ENCODE measurements around the gene IL21. TPM values are rescaled to one million over a fixed set of nuclear protein-coding genes. Genes with fewer than 3 reads are reported as not detected.

Gene IL21
- total and polyA plus RNA-seq, 7 donors: 0.04 TPM; not detected in 6

- no peaks in the 10 kb centered on the region for H3K36me3 ChIP-seq (ENCODE audit: insufficient read depth in 1 of 2, low read depth in 1 of 2)
- H3K4me3 ChIP-seq: no peak overlapping the region
- 74 to 84% (median 82%) methylated on average over 3 of the region's 3 CpGs for WGBS, 3 donors
- ATAC-seq (no peak), DNase-seq (no peak)
- intact Hi-C loops (cut with DNase I): no loop called here
- no peaks in the 10 kb centered on the region for H3K4me1 ChIP-seq
- no peaks in the 10 kb centered on the region for H3K9me3 ChIP-seq
- H3K27ac ChIP-seq: no peak overlapping the region
- H3K27me3 ChIP-seq (ENCODE audit: insufficient read depth in 3 of 3, low read length in 2 of 3): no peaks in the 10 kb centered on the region
- TF ChIP-seq, protein P1, sequence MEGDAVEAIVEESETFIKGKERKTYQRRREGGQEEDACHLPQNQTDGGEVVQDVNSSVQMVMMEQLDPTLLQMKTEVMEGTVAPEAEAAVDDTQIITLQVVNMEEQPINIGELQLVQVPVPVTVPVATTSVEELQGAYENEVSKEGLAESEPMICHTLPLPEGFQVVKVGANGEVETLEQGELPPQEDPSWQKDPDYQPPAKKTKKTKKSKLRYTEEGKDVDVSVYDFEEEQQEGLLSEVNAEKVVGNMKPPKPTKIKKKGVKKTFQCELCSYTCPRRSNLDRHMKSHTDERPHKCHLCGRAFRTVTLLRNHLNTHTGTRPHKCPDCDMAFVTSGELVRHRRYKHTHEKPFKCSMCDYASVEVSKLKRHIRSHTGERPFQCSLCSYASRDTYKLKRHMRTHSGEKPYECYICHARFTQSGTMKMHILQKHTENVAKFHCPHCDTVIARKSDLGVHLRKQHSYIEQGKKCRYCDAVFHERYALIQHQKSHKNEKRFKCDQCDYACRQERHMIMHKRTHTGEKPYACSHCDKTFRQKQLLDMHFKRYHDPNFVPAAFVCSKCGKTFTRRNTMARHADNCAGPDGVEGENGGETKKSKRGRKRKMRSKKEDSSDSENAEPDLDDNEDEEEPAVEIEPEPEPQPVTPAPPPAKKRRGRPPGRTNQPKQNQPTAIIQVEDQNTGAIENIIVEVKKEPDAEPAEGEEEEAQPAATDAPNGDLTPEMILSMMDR (IDR thresholded peaks at IDR 0.05): no peak
Measured at GRCh38 chr4:122636697-122637096, 15.8 kb upstream of the IL21 start.

- TF ChIP-seq, protein P1 (IDR thresholded peaks at IDR 0.05): no peak
- no peaks in the 10 kb centered on the region for H3K36me3 ChIP-seq (ENCODE audit: insufficient read depth in 1 of 2, low read depth in 1 of 2)
- H3K4me1 ChIP-seq: no peaks in the 10 kb centered on the region
- H3K9me3 ChIP-seq: no peaks in the 10 kb centered on the region
- 43 to 52% (median 49%) methylated on average over 3 of the region's 3 CpGs for WGBS, 3 donors
- no peak for DNase-seq
- no peak for ATAC-seq
- no peak overlapping the region for H3K27ac ChIP-seq
- intact Hi-C loops (cut with DNase I): no loop called here
- no peak overlapping the region for H3K4me3 ChIP-seq
- no peaks in the 10 kb centered on the region for H3K27me3 ChIP-seq (ENCODE audit: insufficient read depth in 3 of 3, low read length in 2 of 3)
Measured at GRCh38 chr4:122635205-122635604, 14.3 kb upstream of the IL21 start.

DNA sequence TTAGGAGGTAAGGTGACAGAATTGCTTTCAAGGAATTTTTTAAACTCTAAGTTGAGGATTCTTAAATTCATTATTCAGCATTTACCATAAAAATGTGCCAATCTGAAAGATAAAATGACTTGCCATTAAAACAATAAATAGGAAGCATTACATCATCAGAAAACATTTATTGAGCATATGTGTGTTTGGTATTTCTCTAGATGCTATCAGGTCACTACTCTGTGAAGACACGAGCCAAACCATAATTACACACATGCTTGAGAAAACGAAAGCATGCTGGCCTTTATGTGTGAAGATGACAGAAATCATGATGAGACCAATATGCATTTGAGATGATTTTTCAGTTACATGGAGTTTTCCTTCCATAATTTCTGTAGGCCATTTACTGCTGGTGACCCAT is 12.3 kb upstream of the IL21 start:
- DNase-seq (no peak), ATAC-seq (no peak)
- TF ChIP-seq, protein P1 (IDR thresholded peaks at IDR 0.05): no peak
- H3K4me3 ChIP-seq: no peak overlapping the region
- no peaks in the 10 kb centered on the region for H3K9me3 ChIP-seq
- intact Hi-C loops (cut with DNase I): no loop called here
- 35 to 45% (median 43%) methylated on average over 2 of the region's 2 CpGs for whole genome bisulfite sequencing, 3 donors
- no peak overlapping the region for H3K27ac ChIP-seq
- H3K27me3 ChIP-seq (ENCODE audit: insufficient read depth in 3 of 3, low read length in 2 of 3): no peaks in the 10 kb centered on the region
- no peaks in the 10 kb centered on the region for H3K4me1 ChIP-seq
- no peaks in the 10 kb centered on the region for H3K36me3 ChIP-seq (ENCODE audit: insufficient read depth in 1 of 2, low read depth in 1 of 2)

DNA sequence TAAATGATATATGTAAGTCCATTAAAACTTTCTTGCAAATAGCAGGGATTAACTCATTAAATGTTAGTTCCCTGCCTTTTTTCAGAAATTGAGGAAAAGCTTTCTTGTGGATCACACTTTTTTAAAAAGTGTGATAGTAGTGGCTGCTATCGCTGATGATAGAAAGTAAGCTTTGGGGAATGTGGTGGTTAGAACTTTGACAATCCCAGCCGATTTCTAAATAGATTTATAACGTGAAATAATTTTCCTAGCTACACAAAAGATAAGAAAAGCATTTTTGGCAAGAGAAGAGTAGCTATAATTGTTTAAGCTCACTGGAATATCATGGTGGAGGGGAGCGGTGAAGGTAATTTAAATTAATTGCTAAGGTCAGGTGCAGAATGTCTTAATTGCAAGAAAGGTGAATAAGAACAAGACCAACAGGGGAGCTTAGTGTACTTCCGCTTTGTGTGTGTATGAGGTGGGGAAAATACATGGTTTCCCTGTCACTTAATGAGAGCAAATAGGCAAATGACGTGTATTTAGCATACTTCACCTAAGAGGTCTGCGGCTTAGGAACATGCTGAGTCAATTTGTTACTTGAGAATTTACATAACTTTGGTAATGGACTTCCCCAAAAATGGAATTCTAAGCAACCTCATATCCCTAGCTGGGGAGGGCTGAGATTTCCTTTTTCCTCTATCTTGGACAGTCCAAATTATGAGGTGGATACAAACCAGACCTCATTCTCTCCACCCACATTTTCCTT is 11.7 kb upstream of the IL21 start:
- DNase-seq (no peak), ATAC-seq (no peak)
- Histone ChIP-seq H3K27ac (no peak overlapping the region), H3K36me3 (ENCODE audit: insufficient read depth in 1 of 2, low read depth in 1 of 2) (no peaks in the 10 kb centered on the region), H3K4me1 (no peaks in the 10 kb centered on the region), H3K4me3 (no peak overlapping the region), H3K9me3 (no peaks in the 10 kb centered on the region), H3K27me3 (ENCODE audit: insufficient read depth in 3 of 3, low read length in 2 of 3) (no peaks in the 10 kb centered on the region)
- WGBS, 3 donors: 83 to 87% (median 85%) methylated on average over 7 of the region's 7 CpGs
- TF ChIP-seq, protein P1 (IDR thresholded peaks at IDR 0.05): no peak
- intact Hi-C loops (cut with DNase I): no loop called here

DNA sequence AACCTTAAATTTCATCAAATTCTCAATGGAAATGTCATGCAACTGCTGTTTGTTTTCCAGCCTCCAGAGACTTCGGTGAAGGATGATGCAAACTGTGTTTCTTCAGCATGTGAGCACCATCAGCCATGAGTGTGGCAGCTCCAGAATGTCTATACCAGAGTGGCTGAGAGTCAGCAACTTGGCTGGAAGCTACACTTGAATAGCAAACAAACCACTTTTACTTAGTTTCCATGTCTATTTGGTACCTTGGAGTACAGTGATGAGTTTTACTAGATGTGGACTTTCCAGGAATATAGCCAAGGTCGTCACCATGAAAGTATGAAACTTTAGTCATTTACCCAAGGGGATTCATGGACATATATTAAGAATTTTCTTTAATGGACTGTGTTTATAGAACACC is 4.3 kb upstream of the IL21 start:
- H3K9me3 ChIP-seq: no peaks in the 10 kb centered on the region
- ATAC-seq (no peak), DNase-seq (no peak)
- H3K27me3 ChIP-seq (ENCODE audit: insufficient read depth in 3 of 3, low read length in 2 of 3): no peaks in the 10 kb centered on the region
- WGBS, 3 donors: 69 to 70% (median 70%) methylated on average over 2 of the region's 2 CpGs
- H3K27ac ChIP-seq: no peak overlapping the region
- no peaks in the 10 kb centered on the region for H3K4me1 ChIP-seq
- TF ChIP-seq, protein P1 (IDR thresholded peaks at IDR 0.05): no peak
- H3K36me3 ChIP-seq (ENCODE audit: insufficient read depth in 1 of 2, low read depth in 1 of 2): no peaks in the 10 kb centered on the region
- no peak overlapping the region for H3K4me3 ChIP-seq
- intact Hi-C loops (cut with DNase I): no loop called here
